SK-N-SH (cell line): Measurements from ENCODE around the gene SNX9. TPM values are rescaled to one million over a fixed set of nuclear protein-coding genes. Genes with fewer than 3 reads are reported as not detected.

Experiments used
- CTCF ChIA-PET: fragments of 300-600, 350-600 bp; formaldehyde crosslinking; extraction: SDS; loops from one replicate; lab custom pipeline; 2021; lab: Yijun Ruan, JAX
- POLR2A ChIA-PET: fragments of 350-600 bp; sonication (Branson Sonifier 250); formaldehyde crosslinking; extraction: SDS; loops from one replicate; lab custom pipeline; 2020; ENCODE audit warnings: antibody characterized with exemption, inconsistent platforms; lab: Yijun Ruan, JAX
- DNase-seq: peaks from one replicate; pipeline ENCODE4 v3.0.0; 2012
- H2AFZ ChIP-seq: fragments of 200-600 bp; sonication (generic); 2 replicates; pipeline ENCODE4 v1.8.1; 2016; ENCODE audit warnings: antibody characterized with exemption, mild to moderate bottlenecking, low read depth
- H3F3A ChIP-seq: fragments of 200-600 bp; sonication (generic); replicated peaks from 2 replicates; pipeline ENCODE3; 2016; ENCODE audit warnings: antibody characterized with exemption, mild to moderate bottlenecking; ENCODE audit not compliant: insufficient read depth
- H3K27ac ChIP-seq, 2 experiments: fragments of 200-500 bp in 1 of 2; fragments of 200-600 bp in 1 of 2; sonication (Bioruptor generic) in 1 of 2; sonication (generic), shearing (Covaris generic) in 1 of 2; 2 replicates each; pipeline versions ENCODE4 v1.5.1 to v1.6.1; 2014 to 2016; ENCODE audit warnings: low read depth in 2 of 2, inconsistent platforms in 1 of 2, low read length in 1 of 2, mild to moderate bottlenecking in 1 of 2, mixed read lengths in 1 of 2
- H3K27me3 ChIP-seq: fragments of 200-600 bp; sonication (generic), shearing (Covaris generic); 2 replicates; pipeline ENCODE4 v1.6.1; 2016; ENCODE audit warnings: mixed run types; ENCODE audit not compliant: insufficient read depth
- H3K36me3 ChIP-seq, 2 experiments: fragments of 200-500 bp in 1 of 2; fragments of 200-600 bp in 1 of 2; sonication (Bioruptor generic) in 1 of 2; sonication (generic) in 1 of 2; replicated peaks in 1 of 2; 2 replicates each; pipeline versions ENCODE3 to v1.5.1; 2014 to 2016; ENCODE audit warnings: low read length in 1 of 2, mild to moderate bottlenecking in 1 of 2; ENCODE audit not compliant: insufficient read depth in 2 of 2, control insufficient read depth in 1 of 2
- H3K4me1 ChIP-seq, 2 experiments: fragments of 200-500 bp in 1 of 2; fragments of 200-600 bp in 1 of 2; sonication (Bioruptor generic) in 1 of 2; sonication (generic), shearing (Covaris generic) in 1 of 2; 2 replicates each; pipeline versions ENCODE4 v1.5.1 to v1.6.1; 2014 to 2016; ENCODE audit warnings: low read depth in 1 of 2, low read length in 1 of 2, mixed run types in 1 of 2; ENCODE audit not compliant: insufficient read depth in 2 of 2, control insufficient read depth in 1 of 2
- H3K4me2 ChIP-seq: fragments of 200-600 bp; sonication (generic), shearing (Covaris generic); 2 replicates; pipeline ENCODE4 v1.6.1; 2017; ENCODE audit warnings: mixed run types
- H3K4me3 ChIP-seq, 2 experiments: fragments of 200-500 bp in 1 of 2; fragments of 200-600 bp in 1 of 2; sonication (Bioruptor generic) in 1 of 2; sonication (generic), shearing (Covaris generic) in 1 of 2; 2 replicates each; pipeline versions ENCODE4 v1.5.1 to v1.8.1; 2014 to 2016; ENCODE audit warnings: low read depth in 2 of 2, inconsistent platforms in 1 of 2, low read length in 1 of 2, mild to moderate bottlenecking in 1 of 2, mixed read lengths in 1 of 2, moderate library complexity in 1 of 2
- H3K79me2 ChIP-seq: fragments of 200-600 bp; sonication (generic); 2 replicates; pipeline ENCODE4 v1.8.1; 2017; ENCODE audit warnings: mild to moderate bottlenecking; ENCODE audit not compliant: insufficient read depth
- H3K9ac ChIP-seq: fragments of 200-600 bp; sonication (generic); 2 replicates; pipeline ENCODE4 v1.6.1; 2017; ENCODE audit warnings: mixed run types
- H3K9me2 ChIP-seq: fragments of 200-600 bp; sonication (generic); 2 replicates; pipeline ENCODE4 v1.6.1; 2017; ENCODE audit warnings: mixed run types
- H3K9me3 ChIP-seq: fragments of 200-600 bp; sonication (generic); 2 replicates; pipeline ENCODE4 v1.6.1; 2017; ENCODE audit warnings: mixed run types, mild to moderate bottlenecking, moderate library complexity
- H4K20me1 ChIP-seq: fragments of 200-600 bp; sonication (generic); 2 replicates; pipeline ENCODE4 v1.6.1; 2017; ENCODE audit warnings: mild to moderate bottlenecking, mixed run types; ENCODE audit not compliant: insufficient read depth
- EP300 ChIP-seq, 2 experiments: IDR thresholded peaks; 2 replicates each; pipeline versions ENCODE4 v1.4.0 to v1.6.1; 2012; ENCODE audit warnings: borderline replicate concordance in 1 of 2, low read depth in 1 of 2, low read length in 1 of 2
- FOXJ3 ChIP-seq: sonication (generic); formaldehyde crosslinking; IDR thresholded peaks from 2 replicates; pipeline ENCODE4 v1.5.1; 2020; ENCODE audit warnings: mild to moderate bottlenecking, missing genetic modification reagents
- GABPA ChIP-seq: IDR thresholded peaks from 2 replicates; pipeline ENCODE4 v1.4.0; 2012; ENCODE audit warnings: low read depth, mild to moderate bottlenecking
- MEF2A ChIP-seq: IDR thresholded peaks from 2 replicates; pipeline ENCODE4 v1.4.0; 2012; ENCODE audit warnings: low read depth, borderline replicate concordance
- MXI1 ChIP-seq: IDR thresholded peaks from 2 replicates; pipeline ENCODE4 v1.6.1; 2012; ENCODE audit warnings: mild to moderate bottlenecking, low read depth, low read length, improper control_type of control experiment
- POLR2AphosphoS5 ChIP-seq: IDR thresholded peaks from 2 replicates; pipeline ENCODE4 v1.6.1; 2012; ENCODE audit warnings: low read depth, low read length
- RAD21 ChIP-seq: IDR thresholded peaks from 2 replicates; pipeline ENCODE4 v1.6.1; 2012; ENCODE audit warnings: mild to moderate bottlenecking, low read length
- RCOR1 ChIP-seq: fragments of 150-350 bp; IDR thresholded peaks from 2 replicates; pipeline ENCODE4 v1.6.1; 2017; ENCODE audit warnings: antibody characterized with exemption, low read length
- RXRA ChIP-seq: IDR thresholded peaks from 2 replicates; pipeline ENCODE4 v1.4.0; 2012; ENCODE audit warnings: low read depth, mild to moderate bottlenecking, borderline replicate concordance
- SIN3A ChIP-seq: IDR thresholded peaks from 2 replicates; pipeline ENCODE4 v1.6.1; 2012; ENCODE audit warnings: low read depth, mild to moderate bottlenecking, low read length, moderate library complexity, borderline replicate concordance
- USF2 ChIP-seq: fragments of 150-350 bp; IDR thresholded peaks from 2 replicates; pipeline ENCODE4 v1.6.1; 2017; ENCODE audit warnings: antibody characterized with exemption, low read length, low read depth, borderline replicate concordance
- WGBS: methylation state at CpG from one replicate; pipeline ENCODE4 v1.1.6; 2017; ENCODE audit warnings: low lambda C conversion rate; 5-methylcytosine and 5-hydroxymethylcytosine counted together
- polyA plus RNA-seq, 3 experiments: library from polyadenylated mRNA; depleted of rRNA; stranded (reverse); fragments of >200 nt; gene quantifications; 2 replicates each; pipeline ENCODE4 v1.2.3, GENCODE V29; 2012
- TF ChIP-seq, protein P1 (sequence below): fragments of 150-350 bp; IDR thresholded peaks from 2 replicates; pipeline ENCODE4 v1.6.1; 2016; ENCODE audit warnings: mild to moderate bottlenecking, low read depth, low read length
- TF ChIP-seq, protein P2 (sequence below): IDR thresholded peaks from 2 replicates; pipeline ENCODE4; 2012

SNX9 gene
- polyA plus RNA-seq, 1 of the 3 experiments (the other 2 are of a cell fraction) = 31.6 TPM

- POLR2A ChIA-PET = no interaction called here
Observed at GRCh38 chr6:157961832-157962575, 139.0 kb downstream of the SNX9 start.

More at GRCh38 chr6:157961832-157962575, 139.0 kb downstream of the SNX9 start:
- Histone ChIP-seq H3K4me2 (peak overlapping the region; percentile 74; the same call in 1 of the 2 replicates), H3K4me3 (no peak overlapping the region), H3K9me3 (peaks cover 9% of the 10 kb centered on the region; the same call in 1 of the 2 replicates), H3F3A (peaks cover 36% of the 10 kb centered on the region), H2AFZ (peak overlapping the region; percentile 54; the same call in 1 of the 2 replicates), H3K27ac (peak overlapping the region in 1 of 2 experiments; percentile 99; a peak in 2 of 4 replicates), H3K9ac (peak overlapping the region; percentile 60; the same call in 1 of the 2 replicates), H3K9me2 (no peaks in the 10 kb centered on the region), H3K36me3 (peaks cover 0 to 3% of the 10 kb centered on the region in 2 experiments), H3K79me2 (no peaks in the 10 kb centered on the region), H3K27me3 (no peaks in the 10 kb centered on the region), H4K20me1 (no peaks in the 10 kb centered on the region), H3K4me1 (peaks cover 3 to 29% of the 10 kb centered on the region in 2 experiments; a peak in 3 of 4 replicates)
- CTCF ChIA-PET = interaction anchor here (1.5 kb wide), 1 partner anchor 110 kb away, joined by 5 read pairs; no protein-coding TSS in a partner anchor
- TF ChIP-seq, protein P1, sequence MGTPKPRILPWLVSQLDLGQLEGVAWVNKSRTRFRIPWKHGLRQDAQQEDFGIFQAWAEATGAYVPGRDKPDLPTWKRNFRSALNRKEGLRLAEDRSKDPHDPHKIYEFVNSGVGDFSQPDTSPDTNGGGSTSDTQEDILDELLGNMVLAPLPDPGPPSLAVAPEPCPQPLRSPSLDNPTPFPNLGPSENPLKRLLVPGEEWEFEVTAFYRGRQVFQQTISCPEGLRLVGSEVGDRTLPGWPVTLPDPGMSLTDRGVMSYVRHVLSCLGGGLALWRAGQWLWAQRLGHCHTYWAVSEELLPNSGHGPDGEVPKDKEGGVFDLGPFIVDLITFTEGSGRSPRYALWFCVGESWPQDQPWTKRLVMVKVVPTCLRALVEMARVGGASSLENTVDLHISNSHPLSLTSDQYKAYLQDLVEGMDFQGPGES = no peak
- TF ChIP-seq GABPA = no peak
- no peak for TF ChIP-seq RCOR1
- TF ChIP-seq USF2 = no peak
- TF ChIP-seq EP300 (IDR thresholded peaks at IDR 0.05; ENCODE audit: borderline replicate concordance in 1 of 2, low read depth in 1 of 2, low read length in 1 of 2) = no peak
- no peak for TF ChIP-seq MXI1
- TF ChIP-seq POLR2AphosphoS5 = no peak
- no peak for TF ChIP-seq RXRA
- TF ChIP-seq, protein P2, sequence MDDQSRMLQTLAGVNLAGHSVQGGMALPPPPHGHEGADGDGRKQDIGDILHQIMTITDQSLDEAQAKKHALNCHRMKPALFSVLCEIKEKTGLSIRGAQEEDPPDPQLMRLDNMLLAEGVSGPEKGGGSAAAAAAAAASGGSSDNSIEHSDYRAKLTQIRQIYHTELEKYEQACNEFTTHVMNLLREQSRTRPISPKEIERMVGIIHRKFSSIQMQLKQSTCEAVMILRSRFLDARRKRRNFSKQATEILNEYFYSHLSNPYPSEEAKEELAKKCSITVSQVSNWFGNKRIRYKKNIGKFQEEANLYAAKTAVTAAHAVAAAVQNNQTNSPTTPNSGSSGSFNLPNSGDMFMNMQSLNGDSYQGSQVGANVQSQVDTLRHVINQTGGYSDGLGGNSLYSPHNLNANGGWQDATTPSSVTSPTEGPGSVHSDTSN = no peak
- TF ChIP-seq RAD21 = no peak
- TF ChIP-seq SIN3A = no peak
- no peak for TF ChIP-seq MEF2A
- no peak for TF ChIP-seq FOXJ3 (CRISPR knock-in tag)
- no peak for DNase-seq
- 88% methylated on average over 13 of the region's 13 CpGs for WGBS
